HG02981 (cell line): ENCODE results near the gene EFR3B.
"Not testable (repeated sequence)": the region's sequence is repeated elsewhere in the genome, so short reads cannot be mapped to it uniquely, and the experiment has no call there.

Experiments used
- ATAC-seq: cut with Tn5 transposase; IDR thresholded peaks from one replicate; pipeline ENCODE4 v1.9.1; 2021; ENCODE audit warnings: mild to moderate bottlenecking, moderate library complexity; ENCODE audit not compliant: unreplicated experiment

Gene EFR3B

DNA sequence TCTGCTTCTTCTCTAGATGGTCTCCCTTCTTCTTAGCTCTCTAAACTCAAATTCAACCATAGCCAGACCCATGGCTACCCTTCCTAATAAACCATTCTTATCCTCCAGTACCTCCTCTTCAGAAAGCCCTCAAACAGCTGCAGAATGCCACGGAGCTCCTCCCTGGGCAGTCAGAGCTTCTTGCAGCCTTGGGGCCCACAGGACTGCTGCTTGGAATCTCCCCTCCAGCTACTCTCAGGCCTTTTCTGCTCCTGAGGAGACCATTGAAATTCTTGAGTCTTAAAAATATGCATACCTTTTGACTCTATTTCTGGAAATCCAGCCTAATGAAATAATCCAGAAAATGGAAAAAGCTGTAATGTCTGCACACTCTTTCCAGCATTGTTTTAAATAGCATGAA, 30.7 kb downstream of the EFR3B start:
- no peak for ATAC-seq

DNA sequence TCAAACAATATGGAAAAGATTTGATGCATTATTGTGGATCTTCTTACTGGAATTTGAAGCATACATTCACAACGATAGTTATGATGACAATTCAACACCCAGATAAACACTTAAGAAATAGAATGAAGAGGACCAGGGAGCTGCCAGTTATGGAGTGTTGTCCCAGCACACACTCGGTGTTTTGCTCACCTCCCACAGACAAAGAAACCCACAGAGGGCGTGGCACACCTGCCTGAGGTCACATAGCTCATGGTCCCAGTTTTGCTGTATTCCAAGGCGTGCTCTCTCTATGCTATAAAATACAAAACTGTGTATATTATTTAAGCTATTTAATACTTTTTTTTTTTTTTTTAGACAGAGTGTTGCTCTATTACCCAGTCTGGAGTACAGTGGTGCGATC, 31.1 kb downstream of the EFR3B start:
- no peak for ATAC-seq

DNA sequence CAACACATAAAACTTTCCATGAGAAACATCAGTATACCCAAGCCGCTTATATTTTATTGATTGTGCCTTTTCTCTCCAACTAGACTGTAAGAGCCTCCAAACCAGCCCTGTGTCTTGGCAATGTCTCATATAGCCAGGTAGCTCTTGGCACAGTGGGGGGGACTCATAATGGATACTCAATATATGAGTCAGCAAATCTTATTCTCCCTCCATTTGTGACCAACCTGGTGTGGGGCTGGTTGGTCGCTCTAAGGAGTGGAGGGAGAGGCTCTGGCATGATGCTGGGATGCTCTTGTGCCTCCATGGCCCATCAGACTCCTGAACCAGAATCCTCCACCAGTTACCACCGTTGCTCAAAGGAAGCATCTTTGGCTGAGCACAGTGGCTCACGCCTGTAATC, 32.0 kb downstream of the EFR3B start:
- ATAC-seq: no peak

DNA sequence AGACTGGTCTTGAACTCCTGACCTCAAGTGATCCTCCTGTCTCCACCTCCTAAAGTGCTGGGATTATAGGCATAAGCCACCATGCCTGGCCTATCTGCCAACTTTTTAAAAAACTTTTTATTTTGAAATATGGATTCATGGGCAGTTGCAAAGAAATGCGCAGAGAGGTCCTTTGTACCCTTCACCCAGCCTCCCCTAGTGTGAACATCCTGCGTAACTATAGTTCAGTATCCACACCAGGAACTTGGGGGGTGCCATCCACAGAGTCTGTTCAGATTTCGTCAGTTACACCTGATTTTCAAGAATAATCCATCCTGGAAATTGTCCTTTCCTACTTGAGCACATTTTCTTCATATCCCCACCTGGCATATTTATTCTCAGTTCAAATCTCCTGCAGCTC, 33.0 kb downstream of the EFR3B start:
- ATAC-seq: no peak

DNA sequence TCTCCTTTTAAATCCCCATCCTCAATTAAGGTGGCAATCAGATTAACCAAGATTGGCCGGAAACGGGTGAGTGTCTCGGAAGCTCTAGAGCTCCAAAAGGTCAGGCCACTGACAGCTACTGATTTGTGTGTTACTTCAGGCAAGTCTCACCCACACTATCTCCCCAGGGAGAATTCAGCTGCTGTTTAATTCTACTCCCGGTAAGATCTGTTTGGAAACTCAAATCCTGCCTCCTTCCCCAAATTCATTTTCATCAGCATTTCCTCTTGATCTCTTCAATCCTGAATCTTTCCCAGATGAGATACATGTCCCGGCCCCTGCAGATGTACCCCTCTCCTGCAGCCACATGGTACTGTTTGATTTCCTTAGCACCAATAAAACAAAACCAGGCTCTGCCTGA, 34.9 kb downstream of the EFR3B start:
- no peak for ATAC-seq

DNA sequence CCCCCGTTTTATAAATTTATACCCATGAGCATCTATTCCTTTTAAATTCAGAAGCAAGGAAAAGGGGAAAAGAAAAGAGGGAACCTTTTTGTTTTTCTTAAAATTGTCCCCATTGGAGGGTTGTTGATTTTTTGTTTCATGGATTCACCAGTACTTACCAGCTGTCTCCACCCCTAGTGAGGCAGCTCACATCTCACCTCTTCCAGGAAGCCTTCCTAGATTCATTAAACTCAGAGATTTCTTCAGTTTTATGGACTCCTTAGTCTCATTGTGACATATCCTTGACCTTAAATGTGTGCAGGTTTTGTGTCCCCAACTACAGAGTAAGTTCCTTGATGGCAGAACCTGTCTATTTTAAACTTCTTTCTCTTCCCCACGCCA, 35.9 kb downstream of the EFR3B start:
- ATAC-seq: no peak

DNA sequence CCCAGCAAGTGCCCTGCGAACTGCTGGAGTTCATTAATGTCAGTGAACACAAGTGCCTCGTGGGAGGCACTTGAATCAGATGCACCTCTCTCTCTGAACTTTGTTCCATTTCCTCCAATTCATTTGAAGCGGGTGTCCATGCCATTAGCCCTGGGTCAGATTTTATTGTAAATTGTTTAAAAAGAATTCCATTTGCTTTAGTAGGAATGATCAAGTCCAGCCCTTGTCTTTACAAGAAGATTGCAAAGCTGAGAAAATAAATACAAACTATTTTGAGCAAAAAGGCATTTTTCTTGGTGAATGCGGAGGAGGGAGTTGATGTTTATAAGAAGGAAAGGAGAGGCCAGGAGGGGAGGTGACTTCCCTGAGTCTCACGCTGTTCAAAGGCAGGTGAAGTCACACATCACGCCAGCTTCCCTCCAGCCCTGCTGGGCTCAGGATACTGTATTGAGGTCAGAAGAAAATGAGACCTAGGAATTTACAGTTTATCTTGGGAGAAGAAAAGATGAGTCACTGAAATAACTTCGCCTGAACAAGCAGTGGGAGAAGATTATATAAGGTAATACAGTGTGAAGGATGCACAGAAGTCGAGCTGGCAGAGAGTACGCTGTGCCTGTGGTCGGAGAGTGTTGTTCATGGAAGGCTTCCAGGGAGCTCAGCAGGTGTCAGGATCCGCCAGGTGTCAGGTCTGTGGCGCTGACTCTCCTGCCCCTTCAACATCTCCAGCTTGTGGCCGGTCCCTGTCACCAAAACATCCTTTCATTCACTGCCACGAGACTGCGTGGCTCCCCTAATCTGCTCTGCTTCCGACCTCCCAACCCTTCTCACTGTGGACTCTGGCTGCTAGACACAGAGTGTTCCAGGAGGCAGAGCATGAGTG, 36.5 kb downstream of the EFR3B start:
- no peak for ATAC-seq

DNA sequence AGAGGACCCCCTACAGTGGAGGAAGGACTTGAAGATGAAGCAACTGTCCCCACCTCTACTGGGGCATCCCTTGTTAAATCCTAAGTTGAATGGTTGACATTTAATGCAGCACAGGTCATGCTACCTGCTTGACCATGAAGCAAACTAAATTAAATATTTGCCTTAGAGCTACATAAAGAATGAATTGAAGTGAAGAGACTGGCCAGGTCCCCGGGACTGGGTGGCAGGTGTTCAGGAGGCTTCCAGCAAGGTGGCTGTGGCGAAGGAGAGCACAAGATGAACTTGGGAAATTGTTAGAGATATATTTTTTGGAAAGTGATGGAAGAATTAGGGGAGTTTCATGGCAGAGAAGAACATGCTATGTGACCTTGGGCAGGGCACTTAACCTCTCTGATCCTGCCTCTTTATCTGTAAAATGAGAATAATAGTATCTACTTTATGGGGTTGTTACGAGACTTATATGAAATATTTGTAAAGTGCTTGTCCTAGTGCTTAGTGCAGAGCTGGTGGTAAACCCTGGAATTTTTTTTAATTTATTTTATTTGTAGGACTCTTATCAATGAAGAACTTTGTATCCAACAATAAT, 37.3 kb downstream of the EFR3B start:
- no peak for ATAC-seq

DNA sequence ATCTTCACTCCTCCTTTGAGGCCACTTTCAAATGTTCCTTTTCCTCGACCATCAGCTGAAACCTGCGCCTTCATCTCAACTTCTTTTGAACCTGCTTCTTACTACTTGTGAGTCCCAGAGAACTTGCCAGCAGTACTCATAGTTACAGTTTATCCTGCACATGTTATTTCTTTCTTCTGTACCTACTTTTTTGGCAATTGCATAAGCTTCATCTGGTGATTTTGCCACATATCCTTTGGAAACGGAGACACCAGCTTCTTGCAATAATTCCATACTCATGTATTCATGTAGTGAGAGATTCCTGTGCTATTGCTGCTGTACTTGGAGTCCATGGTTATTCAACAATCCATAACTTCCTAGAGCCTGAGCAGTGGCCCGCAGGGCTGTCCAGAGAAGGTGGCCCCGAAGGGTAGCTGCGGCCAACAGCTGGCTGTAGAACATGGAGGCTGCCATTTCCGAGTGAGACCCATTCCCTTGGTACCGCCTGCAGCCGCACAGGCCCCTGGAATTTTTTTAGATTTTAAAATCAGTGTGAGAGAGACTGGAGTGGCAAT, 39.4 kb downstream of the EFR3B start:
- no peak for ATAC-seq

DNA sequence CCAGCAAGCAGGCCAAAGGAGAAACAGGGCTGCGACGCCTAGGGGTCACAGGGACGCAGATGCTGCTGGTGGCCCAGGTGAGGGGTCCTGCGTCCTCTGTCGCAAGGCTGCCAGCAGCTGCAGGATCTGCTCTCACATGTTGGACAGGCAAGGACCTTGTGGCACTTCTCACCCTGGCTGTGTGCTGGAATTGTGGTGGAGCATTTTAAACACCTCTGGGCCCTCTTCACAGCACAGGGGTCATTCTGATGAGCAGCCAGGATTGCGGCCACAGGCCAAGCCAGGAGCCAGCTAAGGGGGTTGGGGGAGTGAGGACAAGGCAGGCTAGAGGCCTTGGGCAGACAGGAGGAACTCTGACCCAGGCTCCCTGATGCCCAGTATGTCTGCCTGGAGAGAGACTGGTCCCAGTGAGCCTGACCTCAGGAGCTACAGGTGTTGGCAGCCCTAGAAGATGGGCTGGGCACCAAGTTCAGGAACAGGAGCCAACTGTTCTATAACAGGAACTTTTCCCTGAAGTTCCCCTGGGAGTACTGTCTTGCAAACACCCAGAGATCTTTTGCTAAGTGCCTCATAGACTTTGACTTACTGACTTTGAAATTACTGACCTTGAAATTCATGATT, 40.2 kb downstream of the EFR3B start:
- ATAC-seq: no peak

DNA sequence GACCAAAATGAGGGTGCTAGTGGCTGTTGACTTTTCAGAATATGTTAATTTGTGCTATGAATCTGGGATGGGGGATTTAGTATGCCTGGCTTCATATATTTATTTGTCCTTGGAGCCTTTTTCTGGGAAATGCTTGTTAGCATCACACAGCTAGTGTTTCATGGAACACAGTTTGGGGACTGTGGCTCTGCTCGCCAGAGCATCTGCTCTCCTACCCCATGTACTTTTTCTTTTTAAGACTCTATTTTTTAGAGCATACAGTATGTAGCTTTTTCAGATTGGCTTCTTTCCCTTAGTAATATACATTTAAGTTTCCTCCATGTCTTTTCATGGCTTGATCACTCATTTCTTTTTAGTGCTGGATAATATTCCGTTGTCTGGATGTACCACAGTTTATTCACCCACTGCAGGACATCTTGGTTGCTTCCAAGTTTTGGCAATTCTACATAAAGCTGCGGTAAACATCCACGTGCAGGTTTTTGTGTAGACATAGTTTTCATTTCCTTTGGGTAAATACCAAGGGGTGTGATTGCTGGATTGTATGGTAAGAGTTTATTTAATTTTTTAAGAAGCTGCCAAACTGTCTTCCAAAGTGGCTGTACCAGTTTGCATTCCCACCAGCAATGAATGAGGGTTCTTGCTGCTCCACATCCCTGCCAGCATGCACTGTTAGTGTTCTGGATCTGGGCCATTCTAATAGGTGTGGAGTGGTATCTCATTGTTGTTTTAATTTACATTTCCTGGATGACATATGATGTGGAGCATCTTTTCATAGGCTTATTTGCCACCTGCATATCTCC, 44.1 kb downstream of the EFR3B start:
- no peak for ATAC-seq

DNA sequence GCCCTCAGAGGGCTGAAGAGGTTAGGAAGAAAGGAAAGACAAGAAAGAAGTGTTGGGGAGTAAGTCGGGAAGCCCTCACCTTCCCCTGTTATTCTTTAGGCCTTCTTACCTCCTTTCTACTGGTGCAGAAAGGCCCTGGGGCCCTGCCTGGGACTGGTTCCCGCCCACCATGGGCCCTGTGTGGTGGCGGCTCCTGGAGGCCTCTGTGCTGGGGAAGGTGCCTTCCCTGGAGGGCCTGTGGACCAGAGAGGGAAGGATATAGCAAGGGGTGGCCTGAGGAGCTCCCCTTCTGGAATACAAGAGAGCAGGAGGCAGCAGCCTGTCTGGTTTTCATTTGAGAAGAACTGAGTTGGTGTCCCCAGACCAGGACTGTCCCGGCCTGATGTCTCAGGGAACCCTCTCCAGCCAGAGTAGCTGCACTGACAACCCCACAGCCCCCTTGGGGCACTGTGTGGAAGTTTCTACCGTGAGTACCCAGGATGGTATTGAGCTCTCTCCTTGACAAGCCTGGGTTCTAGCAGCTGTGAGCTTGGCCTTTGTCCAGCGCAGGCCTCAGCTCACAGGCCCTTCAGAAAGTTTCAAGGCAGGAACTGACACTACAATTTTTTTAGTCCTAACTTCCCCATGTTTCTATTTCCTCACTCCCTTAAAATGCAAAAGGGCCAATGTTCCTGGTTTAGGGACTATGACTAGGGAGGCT, 47.1 kb downstream of the EFR3B start:
- no peak for ATAC-seq

DNA sequence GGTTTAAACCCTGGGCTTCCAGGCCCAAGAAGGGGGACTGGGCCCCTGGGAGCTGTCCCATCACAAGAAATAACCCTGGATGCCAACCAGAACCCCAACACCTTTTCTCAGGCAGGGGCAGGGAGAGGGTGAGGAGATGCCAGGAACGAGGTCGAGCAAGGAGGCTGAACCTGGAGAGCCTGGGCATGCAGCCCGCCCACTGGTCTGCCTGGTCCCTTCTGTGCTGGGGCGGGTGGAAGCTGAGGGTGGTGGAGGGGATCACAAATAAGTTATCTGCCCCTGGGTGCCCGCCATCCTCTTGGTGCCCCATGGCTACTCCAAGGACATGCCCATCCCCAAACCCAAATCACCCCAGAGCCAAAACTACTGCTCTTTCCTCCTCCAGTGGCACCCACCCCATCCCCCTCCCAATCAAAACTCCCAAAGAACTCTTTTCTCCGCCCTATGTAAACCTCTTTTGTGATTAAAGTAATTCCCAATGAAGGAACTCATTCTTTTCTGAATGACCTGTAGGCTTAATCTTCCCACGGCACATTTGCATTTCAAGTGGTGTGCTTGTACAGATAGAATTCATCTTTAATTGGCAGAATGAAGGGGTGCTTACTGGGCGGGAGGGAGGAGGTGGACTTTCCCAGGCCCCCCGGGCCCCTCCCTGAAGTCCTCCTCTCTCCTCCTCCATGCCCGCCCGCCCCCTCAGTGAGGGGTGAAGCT, 47.9 kb downstream of the EFR3B start:
- ATAC-seq: no peak

DNA sequence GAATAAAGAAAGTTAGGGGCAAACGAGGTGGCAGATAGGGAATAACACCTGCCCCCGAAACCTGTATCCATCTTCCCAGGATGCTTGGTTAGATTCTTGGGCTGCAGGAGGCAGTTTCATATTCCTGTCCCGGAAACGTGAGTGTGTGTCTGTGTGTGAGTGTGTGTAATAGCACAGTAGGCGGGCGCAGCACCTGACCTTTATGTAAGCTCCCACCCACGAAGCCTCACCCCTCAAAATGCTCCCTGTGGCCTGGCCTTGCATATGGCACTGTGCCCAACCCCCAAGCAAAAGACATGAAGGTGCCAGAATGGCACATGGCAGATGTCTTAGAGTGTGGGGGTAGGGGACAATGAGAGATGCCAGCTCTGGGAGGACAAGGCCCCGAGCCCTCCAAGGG, 48.9 kb downstream of the EFR3B start:
- ATAC-seq: no peak

DNA sequence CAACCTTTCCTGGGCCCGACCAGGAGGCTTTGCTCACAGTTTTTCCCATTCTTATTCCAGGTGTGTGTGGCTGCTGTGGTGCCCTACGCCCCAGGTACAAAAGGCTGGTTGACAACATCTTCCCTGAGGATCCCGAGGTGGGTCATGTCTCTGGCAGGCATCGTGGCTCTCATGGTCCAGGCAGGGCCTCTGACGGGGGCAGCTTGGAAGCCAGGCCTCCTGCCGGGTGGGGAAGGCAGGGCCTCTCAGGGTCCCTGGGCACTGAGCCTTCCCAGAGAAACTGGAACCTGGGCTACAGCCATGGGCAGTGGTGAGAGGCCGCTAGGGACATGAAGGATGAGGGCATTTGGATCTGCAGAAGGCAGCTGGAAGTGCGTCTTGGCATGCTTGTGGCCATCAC, 49.4 kb downstream of the EFR3B start:
- ATAC-seq: no peak

DNA sequence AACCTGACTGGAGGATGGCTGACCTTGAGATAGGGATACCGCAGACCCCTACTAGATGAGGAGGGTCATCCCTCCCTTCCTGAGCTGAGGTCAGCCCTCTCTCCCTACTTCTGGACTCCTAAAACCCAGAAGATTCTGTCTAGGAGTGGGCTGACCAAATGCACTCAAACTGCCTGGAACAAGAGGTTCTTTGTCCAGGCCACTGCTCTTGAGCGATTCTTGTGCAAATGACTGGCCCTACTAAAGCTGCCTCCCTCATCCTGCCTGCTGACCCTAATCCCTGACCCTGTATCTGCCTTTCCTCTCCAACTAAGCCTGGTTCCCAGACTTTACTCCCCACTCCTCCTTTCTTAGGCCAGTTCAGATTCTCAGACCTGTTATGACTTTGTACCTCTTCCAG, 56.2 kb downstream of the EFR3B start:
- ATAC-seq: no peak

DNA sequence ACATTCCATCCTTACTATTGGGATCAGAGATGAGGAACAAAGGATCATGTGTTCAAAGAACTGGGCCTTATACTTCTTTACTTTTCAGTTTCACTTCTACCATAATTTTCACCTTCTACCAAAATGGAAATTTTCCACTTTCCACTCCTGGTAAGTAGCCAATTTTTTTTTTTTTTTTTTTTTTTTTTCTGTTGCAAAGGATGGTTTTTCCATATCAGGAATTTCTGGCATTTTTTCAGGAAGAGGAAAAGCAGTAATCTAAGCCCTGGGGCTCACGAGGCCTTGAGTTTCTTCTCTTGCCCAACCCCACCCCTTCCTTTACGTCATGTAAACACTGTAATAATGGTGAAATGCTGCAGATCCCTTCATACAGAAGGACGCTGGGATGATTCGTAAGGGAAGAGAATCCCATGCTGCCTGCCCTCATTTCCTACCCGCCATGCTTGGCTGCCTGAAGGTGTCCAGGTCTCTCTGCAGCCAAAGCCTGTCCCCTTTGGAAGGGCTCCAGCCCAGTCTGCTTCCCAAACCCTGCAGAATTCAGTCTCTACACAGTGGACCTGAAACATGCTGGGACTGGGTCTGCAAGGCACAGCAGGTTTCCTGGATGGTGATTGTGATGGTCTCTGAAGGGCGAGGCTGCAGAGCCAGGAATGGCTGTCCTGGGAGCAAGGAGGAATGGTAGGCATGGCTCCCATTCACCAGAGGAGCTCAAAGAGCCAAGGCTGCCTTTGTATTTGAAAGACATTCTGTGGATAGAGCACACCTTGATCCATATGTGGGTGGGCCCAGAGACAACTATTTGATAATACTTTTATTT, 57.0 kb downstream of the EFR3B start:
- no peak for ATAC-seq

DNA sequence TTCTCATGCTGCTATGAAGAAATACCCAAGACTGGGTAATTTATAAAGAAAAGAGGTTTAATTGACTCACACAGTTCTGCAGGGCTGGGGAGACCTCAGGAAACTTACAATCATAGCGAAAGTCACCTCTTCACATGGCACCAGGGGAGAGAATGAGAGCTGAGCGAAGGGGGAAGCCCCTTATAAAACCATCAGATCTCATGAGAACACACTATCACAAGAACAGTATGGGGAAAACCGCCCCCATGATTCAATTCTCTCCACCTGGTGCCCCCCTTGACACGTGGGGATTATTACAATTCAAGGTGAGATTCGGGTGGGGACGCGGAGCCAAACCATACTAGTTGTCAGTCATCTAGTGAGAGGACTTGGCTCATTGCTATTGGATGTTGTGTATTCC, 60.5 kb downstream of the EFR3B start:
- not testable (repeated sequence) for ATAC-seq

DNA sequence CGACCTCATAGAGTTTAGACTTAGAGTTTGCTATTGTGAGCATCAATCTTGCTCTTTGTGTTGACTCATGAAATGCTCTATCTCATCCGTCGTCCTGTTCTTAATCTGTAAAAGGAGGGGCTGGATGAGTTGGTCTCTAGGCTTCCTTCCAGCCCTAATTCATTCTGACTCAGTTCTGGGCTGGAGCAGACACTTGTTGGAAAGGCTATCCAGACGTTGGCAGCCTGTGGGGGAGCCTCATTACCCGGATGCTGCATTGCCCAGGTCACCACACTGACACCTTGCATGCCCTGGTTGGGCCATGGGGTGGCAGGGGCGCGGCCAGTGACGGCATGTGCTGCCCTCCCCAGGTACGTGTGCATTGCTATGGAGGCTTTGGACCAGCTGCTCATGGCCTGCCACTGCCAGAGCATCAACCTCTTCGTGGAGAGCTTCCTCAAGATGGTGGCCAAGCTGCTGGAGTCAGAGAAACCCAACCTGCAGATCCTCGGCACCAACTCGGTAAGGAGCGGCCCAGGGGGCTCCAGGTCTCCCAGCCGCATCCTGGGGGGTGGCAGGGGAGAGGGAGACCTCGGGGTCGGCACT, 61.5 kb downstream of the EFR3B start:
- no peak for ATAC-seq
